Measurements from ENCODE around the gene RSAD1.

- TF ChIP-seq CTCF (IDR thresholded peaks at IDR 0.05; ENCODE audit: low read depth, low read length, poor library complexity, severe bottlenecking): no peak
- no peak for TF ChIP-seq EZH2phosphoT487 (IDR thresholded peaks at IDR 0.05; ENCODE audit: borderline replicate concordance, low read length)
Observed at GRCh38 chr17:50462446-50462845, 16.2 kb upstream of the RSAD1 start.
